NCI-H1105 (cell line): Measurements from ENCODE around the gene ACTR1B.
"Not testable (repeated sequence)": the region's sequence is repeated elsewhere in the genome, so short reads cannot be mapped to it uniquely, and the experiment has no call there.

Source experiments
- DNase-seq: peaks from one replicate; lab custom pipeline; 2025; lab: John Stamatoyannopoulos, UW

The ACTR1B gene

GRCh38 chr2:97615746-97616145 is 48.1 kb downstream of the ACTR1B start:
- DNase-seq, result not testable (repeated sequence)

- DNase-seq, result not testable (repeated sequence)
These were observed 51.9 kb downstream of the ACTR1B start for GRCh38 chr2:97611895-97612294.

GRCh38 chr2:97608745-97609144 is 55.1 kb downstream of the ACTR1B start:
- DNase-seq, result not testable (repeated sequence)
